NCI-H345 treated with DMSO at 0.1 percent for 48 hours (cell line): ENCODE results near the gene PCDH17.

ENCODE experiments used
- DNase-seq: peaks from one replicate; lab custom pipeline; 2025; ENCODE audit not compliant: unreplicated experiment; lab: John Stamatoyannopoulos, UW

PCDH17 gene

GRCh38 chr13:57633950-57634838 lies 2.6 kb downstream of the PCDH17 start:
- DNase-seq = no peak

GRCh38 chr13:57634839-57635165 lies 3.3 kb downstream of the PCDH17 start:
- DNase-seq = no peak

GRCh38 chr13:57635541-57636085 lies 4.1 kb downstream of the PCDH17 start:
- no peak for DNase-seq

DNA sequence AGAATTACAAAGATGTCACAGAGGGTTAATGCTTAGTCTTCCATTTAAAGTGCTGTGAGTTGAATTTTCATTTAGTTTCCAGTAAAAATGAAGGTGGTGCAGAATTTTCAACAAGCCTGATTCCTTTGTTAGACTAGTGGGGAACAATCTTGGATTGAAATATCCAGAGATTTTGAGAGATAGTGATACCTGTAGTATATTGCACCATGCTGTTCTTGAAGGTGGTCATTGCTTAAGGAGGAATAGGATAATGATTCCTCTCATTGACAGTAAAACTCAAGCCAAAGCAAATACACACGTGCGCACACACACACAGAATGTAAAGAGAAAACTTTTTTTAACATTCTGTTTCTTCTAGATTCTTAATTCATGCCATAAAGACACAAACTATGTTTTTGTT lies 5.3 kb downstream of the PCDH17 start:
- DNase-seq = no peak

DNA sequence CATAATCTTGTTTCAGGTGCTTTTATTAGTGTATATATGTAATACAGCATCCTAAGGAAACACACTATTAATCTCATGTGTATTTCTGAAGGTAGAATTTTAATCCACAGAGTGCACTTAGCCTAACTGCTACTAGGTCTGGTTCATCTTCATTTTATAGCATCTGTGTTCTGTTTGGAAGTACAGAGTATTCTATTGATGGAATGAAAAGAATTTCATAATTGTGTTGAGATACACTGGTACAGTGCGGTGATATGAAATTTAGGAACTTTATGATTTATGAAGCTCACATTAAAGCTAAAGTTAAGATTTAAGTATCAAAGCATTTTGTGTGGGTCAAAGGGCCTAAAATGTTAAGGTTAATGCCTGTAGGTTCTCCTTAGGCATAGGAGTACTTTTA lies 6.0 kb downstream of the PCDH17 start:
- no peak for DNase-seq

DNA sequence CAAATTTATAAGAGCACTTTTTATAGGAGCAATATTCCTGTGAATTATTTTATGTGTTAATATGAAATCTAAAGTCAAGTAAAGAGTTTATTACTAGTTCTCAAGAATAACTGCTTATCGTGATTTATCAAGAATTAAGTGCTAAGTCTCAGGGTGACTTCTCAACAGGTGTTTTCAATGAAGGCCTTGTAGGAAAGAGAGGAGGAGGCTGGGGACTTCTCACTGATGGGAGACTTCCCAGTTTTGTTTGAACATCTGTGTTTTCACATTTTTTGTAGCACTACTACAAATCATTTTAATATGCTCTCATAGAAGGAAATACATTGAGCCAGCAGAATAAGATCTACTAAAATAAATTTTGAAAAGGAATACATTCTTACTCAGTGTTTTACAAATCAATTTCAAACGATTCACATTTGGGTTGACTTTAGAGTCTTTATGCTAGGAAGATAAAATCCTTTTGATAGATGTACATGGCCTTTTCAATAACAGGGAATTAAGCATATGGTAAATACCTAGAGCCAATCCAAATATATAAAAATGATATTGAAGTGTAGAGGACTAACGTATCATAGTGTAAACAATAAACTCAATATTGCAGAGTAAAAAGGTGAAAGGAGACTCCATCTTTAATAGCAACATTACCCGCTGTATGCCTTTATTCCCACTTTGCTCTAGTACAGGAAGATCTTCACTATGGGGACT lies 6.8 kb downstream of the PCDH17 start:
- no peak for DNase-seq

- no peak for DNase-seq
Observed at GRCh38 chr13:57640607-57641006, 9.1 kb downstream of the PCDH17 start.

DNA sequence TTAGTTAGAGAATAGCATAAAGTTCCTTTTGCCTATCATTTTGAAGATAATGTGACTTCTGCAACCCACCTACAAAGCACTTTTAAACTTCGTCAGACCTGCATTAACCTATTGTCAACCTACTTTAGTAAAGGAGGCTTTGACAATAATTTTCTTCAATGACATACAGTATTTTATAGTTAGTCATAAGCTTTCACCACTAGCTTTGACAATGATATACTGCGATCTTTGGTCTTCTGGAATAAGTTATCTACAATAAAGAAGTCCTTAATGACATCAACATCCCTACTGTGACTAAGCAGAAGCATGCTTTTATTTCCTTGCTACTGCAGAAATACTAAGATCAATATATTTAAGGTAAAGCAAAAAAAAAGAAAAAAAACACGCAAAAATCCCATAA lies 9.5 kb downstream of the PCDH17 start:
- DNase-seq = no peak

DNA sequence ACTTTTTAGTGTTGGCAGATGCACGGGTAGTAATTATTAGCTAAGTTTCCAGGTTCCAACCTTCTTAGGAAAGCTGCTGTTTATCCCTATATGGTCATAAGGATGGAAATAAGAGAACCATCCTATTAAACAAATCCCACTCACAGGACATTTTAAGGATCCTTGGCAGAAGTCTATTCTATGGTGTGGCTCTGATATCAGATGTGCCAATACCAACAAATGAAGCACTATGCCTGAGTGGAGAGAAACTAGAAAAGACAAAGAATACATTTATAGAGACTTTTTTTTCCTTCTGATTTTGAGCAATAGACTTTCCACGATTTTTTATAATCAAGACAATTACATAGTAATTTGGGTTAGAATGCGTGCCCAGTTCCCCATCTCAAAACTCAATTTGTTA lies 12.6 kb downstream of the PCDH17 start:
- no peak for DNase-seq

- no peak for DNase-seq
Observed at GRCh38 chr13:57653229-57653989, 21.9 kb downstream of the PCDH17 start.

- no peak for DNase-seq
Observed at GRCh38 chr13:57665481-57665880, 33.9 kb downstream of the PCDH17 start.

DNA sequence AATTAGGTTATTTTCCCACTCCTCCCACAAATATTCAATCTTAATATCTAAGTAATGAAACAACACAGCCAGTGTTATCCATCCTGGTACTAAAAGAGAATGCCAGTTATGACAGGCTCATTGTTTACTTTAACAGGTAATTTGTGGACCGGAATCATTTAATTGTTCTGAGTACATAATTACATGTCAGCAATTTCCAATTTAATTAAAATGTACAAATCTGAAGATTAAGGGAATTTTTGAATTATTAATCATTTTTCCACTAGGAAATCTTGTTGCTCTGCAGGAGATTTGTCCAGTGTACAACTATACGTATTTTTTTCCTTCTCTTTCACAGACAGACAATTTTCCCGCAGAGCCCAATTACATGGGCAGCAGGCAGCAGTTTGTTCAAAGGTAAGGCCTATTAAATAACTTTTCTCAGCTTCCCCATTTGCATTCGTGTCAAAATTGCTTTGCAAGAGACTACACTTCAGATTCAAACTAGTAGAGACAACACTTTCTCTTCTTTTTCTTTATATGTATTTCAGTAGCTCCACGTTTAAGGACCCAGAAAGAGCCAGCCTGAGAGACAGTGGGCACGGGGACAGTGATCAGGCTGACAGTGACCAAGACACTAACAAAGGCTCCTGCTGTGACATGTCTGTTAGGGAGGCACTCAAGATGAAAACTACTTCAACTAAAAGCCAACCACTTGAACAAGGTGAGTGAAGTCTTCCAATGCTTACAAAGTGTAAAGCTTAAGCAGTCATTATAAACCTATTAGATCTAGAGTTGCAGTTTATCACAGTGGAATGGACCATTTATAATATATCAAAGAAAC lies 34.8 kb downstream of the PCDH17 start:
- no peak for DNase-seq

GRCh38 chr13:57672168-57672567 lies 40.6 kb downstream of the PCDH17 start:
- no peak for DNase-seq

GRCh38 chr13:57673197-57673596 lies 41.7 kb downstream of the PCDH17 start:
- no peak for DNase-seq

DNA sequence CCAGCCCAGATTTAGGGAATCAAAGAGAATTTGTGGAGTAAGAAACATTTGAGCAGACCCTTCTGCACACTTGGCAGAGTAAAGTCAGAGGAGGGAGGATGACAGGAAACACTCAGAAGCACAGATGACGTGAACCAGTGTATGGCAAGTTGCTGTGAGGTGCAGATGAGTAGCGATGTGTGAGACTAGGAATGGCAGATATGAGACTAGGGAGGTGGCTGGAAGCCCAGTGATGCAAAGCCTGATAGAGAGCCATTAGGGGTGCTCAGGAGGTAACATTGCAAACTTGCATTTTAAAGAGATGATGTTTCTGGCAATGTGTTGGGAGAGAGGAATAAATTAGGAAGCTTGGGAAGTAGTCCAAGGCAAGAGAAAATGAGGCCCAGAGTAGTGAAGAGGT lies 44.0 kb downstream of the PCDH17 start:
- DNase-seq = no peak

- DNase-seq = no peak
Observed at GRCh38 chr13:57680609-57681008, 49.1 kb downstream of the PCDH17 start.

GRCh38 chr13:57682128-57682716 lies 50.7 kb downstream of the PCDH17 start:
- DNase-seq = no peak

GRCh38 chr13:57698851-57699250 lies 67.3 kb downstream of the PCDH17 start:
- no peak for DNase-seq

GRCh38 chr13:57704031-57704430 lies 72.5 kb downstream of the PCDH17 start:
- DNase-seq = no peak

- DNase-seq = no peak
Observed at GRCh38 chr13:57716295-57716694, 84.8 kb downstream of the PCDH17 start.
